NCI-H226 (cell line): Measurements from ENCODE around the gene PLOD3.

Source experiments
- DNase-seq: peaks from one replicate; pipeline ENCODE4 v3.0.0-alpha.2; 2015

PLOD3 gene

DNA sequence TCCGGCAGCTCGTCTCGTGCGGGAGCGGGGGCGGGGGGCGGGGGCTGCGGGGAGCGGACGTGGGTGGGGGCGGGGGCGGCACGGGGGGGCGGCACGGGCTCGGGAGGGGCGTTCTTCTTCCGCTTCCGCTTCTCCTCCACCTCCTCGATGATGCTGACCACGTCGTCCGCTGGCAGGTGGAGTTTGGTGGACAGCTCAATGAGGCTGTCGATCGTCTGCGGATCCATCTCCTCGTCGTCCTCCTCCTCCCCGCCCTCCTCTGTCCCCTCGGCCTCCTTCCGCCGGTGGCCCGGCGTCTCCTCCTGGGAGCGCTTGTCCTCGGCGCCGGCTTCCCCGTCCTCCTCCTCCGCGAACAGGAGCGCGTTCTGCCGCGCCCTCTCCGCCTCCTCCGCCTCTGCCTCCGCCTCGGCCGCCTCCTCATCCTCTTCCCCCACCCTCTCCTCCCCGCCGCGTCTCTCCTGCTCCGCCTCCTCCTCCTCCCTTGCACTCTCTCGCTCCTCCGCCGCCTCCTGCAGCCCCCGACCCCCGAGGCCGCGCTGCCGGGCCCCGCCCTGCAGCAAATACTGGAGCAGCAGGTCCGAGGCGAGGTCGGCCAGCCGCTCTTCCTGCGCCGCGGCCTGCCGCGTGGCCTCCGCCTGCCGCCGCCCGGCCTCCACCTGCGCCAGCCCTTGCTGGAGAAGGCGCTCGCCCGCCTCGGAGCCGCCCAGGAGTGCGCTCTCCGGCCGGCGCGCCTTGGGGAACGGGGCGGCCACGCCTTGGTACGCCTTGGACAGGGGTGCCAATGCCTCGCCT lies 53.9 kb downstream of the PLOD3 start:
- peak; percentile 65 for DNase-seq

DNA sequence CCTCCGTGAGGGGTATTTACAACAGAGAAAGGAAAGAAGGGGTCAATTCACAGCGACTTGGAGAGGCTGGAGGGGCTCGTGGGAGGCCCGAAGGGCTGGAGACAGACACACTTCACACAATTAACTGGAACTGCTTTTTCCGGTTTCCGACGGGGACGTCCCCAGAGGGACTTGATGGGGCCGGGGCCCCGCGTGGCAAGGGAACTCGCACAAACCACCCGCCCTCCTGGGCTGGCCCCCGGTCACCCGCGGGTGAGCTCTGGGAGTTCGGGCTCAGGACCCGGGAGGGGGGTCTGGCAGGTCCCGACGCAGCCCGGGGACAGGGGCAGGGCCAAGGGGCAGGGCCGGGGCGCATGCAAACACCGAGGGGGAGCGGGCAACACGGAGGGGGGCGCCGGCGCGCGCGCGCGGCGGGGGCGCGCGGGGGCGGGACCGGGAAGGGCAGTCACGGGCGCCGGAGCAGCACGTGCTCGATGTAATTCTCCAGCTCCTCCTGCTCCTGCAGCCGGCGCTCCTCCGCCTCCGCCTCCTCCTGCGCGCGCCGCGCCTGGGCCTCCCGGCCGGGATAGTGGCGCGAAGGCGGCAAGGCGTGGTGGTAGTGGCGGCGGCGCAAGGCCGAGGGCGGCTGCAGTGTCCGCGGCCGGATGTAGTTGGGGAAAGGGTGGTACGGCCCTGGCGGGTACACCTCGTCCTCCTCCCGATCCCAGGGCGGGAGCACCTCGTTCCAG lies 54.7 kb downstream of the PLOD3 start:
- peak; percentile 72 for DNase-seq

DNA sequence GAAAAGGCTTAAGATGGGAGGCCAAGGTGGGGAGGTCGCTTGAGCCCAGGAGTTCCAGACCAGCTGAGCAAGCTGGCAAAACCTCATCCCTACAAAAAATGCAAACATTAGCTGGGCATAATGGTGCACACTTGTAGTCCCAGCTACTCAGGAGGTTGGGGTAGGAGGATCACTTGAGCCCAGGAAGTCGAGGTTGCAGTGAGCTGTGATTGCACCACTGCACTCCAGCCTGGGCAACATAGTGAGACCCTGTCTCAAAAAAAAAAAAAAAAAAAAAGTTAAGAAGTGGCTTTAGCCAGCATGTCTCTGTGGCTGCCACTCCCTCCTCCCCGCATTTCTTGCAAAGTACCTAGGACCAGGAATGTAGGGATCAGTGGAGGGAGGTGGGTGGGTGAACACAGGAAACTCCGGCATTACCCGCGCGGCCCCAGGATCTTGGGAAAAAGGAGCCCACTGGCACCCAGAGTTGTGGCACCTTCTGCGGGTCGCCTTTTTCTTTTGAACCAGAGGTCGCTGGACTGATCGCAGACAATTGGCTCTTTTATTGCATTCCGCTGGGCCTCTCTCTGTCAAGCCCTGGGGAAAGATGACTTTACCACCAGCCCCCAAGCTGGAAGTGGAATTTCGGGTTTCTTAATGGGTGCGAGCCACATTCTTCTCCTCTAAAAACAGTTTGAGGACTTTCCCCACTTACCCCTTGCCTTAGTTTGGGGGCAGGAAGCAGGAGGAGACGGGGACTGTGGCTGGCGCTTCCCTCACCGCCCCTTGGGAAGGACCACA lies 55.5 kb downstream of the PLOD3 start:
- DNase-seq = no peak

DNA sequence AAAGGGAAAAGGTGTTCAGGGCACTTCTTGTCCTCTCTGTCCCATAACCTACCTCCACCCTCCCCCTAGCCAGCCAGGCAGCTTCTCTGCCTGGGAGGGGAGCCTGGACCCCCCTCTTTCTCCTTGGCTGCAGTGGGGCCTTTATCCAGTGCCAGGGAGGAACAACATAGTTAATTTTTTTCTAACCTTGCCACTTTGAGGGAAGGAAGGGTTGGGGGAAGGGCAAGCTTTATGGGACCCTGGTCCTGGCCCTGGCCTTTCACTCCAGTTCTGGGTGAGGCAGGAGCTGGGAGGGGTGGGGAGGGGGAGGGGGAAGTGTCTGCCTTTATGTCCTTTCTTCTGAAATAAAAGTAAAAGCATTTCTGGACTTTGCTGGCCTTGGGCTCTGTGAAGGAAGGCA lies 56.5 kb downstream of the PLOD3 start:
- no peak for DNase-seq

DNA sequence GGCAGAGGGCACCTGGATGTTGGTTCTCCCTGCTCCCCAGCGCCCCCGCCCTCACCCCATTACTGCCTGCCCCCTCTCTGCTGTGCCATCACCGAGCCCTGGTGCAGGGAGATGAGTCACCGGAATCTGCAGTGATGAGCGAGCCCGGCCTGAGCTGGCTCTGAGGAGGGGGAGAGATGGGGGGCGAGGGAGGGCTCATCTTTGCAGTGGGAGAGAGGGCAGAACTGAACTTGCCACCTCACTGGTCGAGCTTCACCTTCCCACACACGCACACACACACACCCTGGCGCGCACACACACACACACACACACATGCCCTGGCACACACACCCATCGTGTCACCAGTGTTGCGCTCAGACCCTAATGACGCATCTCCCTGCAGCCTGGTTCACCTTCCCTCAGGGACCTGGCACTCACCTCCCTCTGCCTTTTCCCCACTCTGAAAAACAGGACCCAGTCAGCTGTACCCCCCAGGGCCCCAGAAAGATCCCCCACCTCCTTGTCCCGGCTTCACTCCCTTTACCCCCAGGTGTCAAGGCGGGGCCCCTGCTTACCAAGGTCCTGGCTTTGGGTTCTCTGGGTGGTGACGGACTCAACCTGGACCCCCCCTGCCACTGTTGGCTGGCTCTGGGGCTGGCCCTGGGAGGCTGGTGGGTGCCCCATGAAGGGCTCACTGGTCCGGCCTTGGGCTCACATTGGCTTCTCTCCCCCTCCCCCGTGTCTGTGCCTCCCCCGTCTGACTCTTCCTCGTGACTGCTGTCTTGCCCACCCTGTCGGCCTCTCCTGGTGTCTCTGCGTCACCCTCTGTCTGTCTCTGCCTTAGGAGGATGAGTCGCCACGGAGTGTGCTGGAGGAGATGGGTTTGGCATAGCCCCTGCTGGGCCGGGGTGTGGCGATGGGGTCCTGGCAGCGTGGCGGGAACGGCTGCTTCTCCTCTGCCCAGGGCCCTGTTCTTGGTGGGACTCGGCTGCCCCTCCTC lies 57.4 kb downstream of the PLOD3 start:
- peak; percentile 76 for DNase-seq

DNA sequence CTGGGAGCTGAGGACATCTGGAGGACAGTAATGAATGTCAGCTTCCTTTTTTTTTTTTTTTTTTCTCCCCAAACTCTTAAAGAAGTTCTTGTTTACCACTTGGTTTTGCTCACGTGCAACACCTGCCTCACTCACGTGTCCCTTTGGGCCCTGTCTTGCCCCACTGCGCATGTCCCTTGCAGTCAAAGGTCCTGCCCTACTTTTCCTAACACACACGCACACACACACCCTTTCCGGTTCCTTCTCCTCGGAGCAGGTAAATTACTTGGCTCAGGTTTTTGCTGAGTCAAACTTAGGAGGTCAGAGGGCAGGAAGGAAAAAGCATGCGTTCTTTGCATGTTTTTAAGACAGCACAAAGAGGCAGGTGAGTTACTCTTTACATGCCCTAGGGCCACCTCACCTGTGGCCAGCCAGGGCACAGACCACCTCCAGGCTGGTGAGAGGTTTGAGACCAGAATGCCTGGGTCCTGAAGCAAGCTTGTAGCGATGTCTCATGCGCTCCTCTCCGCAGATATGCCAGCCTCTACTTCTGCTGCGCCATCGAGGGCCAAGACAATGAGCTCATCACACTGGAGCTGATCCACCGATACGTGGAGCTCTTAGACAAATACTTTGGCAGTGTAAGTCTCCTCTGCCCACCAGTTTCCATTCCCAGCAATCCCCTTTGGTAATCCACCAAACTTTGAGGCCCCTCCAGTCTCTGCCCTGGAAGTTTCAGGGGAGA lies 60.4 kb downstream of the PLOD3 start:
- DNase-seq = no peak

DNA sequence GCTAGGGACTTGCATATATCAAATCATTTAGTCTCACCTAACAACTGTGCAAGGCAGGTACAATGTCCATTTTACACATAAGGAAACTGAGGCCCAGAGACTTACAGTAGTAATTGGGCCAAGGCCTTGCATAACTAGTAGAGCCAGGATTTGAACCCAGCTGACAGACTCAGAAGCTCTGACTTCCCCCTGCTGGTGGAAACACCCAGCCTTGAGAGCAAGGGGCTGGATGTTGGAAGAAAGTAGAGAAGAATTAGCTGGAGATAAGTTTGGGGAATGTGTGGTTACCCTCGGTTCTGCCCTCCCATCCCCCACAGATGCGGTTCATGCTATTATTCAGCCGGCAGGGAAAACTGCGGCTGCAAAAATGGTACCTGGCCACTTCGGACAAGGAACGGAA lies 61.1 kb downstream of the PLOD3 start:
- DNase-seq = no peak
